OCI-LY1 (cell line): Measurements from ENCODE around the gene FAM110A.
A peak's percentile ranks its signal among the peaks of the same experiment; 100 is the strongest.

ENCODE experiments used
- H2AFZ ChIP-seq: fragments of 200-600 bp; sonication (generic), shearing (Covaris generic); 2 replicates; pipeline ENCODE4 v1.6.0; 2014; ENCODE audit warnings: antibody characterized with exemption, mild to moderate bottlenecking, low read length
- H3F3A ChIP-seq: fragments of 200-600 bp; sonication (generic), shearing (Covaris generic); 2 replicates; pipeline ENCODE4 v1.6.0; 2014; ENCODE audit warnings: mild to moderate bottlenecking, antibody characterized with exemption, low read length, moderate library complexity; ENCODE audit not compliant: insufficient read depth
- H3K27ac ChIP-seq: fragments of 200-600 bp; sonication (generic); 2 replicates; pipeline ENCODE4 v1.5.1; 2014; ENCODE audit warnings: low read length, mixed run types, mild to moderate bottlenecking, low read depth; ENCODE audit not compliant: poor library complexity, severe bottlenecking
- H3K27me3 ChIP-seq: fragments of 200-600 bp; sonication (generic); 2 replicates; pipeline ENCODE4 v1.6.0; 2014; ENCODE audit warnings: antibody characterized with exemption, mild to moderate bottlenecking, low read length, moderate library complexity; ENCODE audit not compliant: insufficient read depth
- H3K36me3 ChIP-seq: fragments of 200-600 bp; sonication (generic); 2 replicates; pipeline ENCODE4 v1.6.1; 2014; ENCODE audit warnings: mild to moderate bottlenecking, antibody characterized with exemption, low read length, moderate library complexity, mixed read lengths; ENCODE audit not compliant: insufficient read depth
- H3K4me1 ChIP-seq: fragments of 200-600 bp; sonication (generic); 2 replicates; pipeline ENCODE4 v1.5.1; 2014; ENCODE audit warnings: mild to moderate bottlenecking, low read length, moderate library complexity; ENCODE audit not compliant: insufficient read depth, severe bottlenecking
- H3K4me2 ChIP-seq: fragments of 200-600 bp; sonication (generic), shearing (Covaris generic); 2 replicates; pipeline ENCODE4 v1.6.1; 2014; ENCODE audit warnings: low read length
- H3K4me3 ChIP-seq: fragments of 200-600 bp; sonication (generic); 2 replicates; pipeline ENCODE4 v1.5.1; 2014; ENCODE audit warnings: low read length, low read depth, mild to moderate bottlenecking, mixed read lengths; ENCODE audit not compliant: poor library complexity, severe bottlenecking
- H3K79me2 ChIP-seq: fragments of 200-600 bp; shearing (Covaris generic); 2 replicates; pipeline ENCODE4 v1.6.1; 2016; ENCODE audit warnings: mixed run types, low read length, mixed read lengths; ENCODE audit not compliant: insufficient read depth
- H3K9ac ChIP-seq: fragments of 200-600 bp; sonication (generic), shearing (Covaris generic); 2 replicates; pipeline ENCODE4 v1.6.1; 2014; ENCODE audit warnings: mild to moderate bottlenecking, low read length, mixed read lengths
- H3K9me2 ChIP-seq: fragments of 200-600 bp; sonication (generic), shearing (Covaris generic); 2 replicates; pipeline ENCODE4 v1.6.1; 2014; ENCODE audit warnings: low read depth, mild to moderate bottlenecking, low read length, mixed read lengths
- H3K9me3 ChIP-seq: fragments of 200-600 bp; shearing (Covaris generic); 2 replicates; pipeline ENCODE4 v1.6.1; 2014; ENCODE audit warnings: low read length, mixed read lengths
- H4K20me1 ChIP-seq: fragments of 200-600 bp; sonication (generic), shearing (Covaris generic); 2 replicates; pipeline ENCODE4 v1.6.0; 2016; ENCODE audit warnings: mild to moderate bottlenecking, low read length; ENCODE audit not compliant: insufficient read depth
- EZH2 ChIP-seq: fragments of 200-600 bp; sonication (generic), shearing (Covaris generic); IDR thresholded peaks from 2 replicates; pipeline ENCODE4 v1.8.0; 2017; ENCODE audit warnings: borderline replicate concordance, mixed run types, mild to moderate bottlenecking, antibody characterized with exemption, low read length, moderate library complexity, mixed read lengths
- TF ChIP-seq, protein P1 (sequence below): fragments of 200-600 bp; sonication (generic), shearing (Covaris generic); IDR thresholded peaks from 2 replicates; pipeline ENCODE4 v1.5.1; 2017; ENCODE audit warnings: mild to moderate bottlenecking, antibody characterized with exemption, low read length, moderate library complexity, mixed read lengths

Gene FAM110A

GRCh38 chr20:833450-834150 lies at the start of gene FAM110A:
TSS of gene FAM110A (plus strand) at chr20:833715. CDS start at chr20:844805, 11,090 bp downstream.
- no peak within 1 kb of the TSS for H3K27ac ChIP-seq
- no peaks in the 10 kb centered on the region for H3K36me3 ChIP-seq
- H3K9me2 ChIP-seq = no peaks in the 10 kb centered on the region
- H3K9me3 ChIP-seq = no peaks in the 10 kb centered on the region
- peak within 1 kb of the TSS; percentile 96; the same call in 1 of the 2 replicates for H2AFZ ChIP-seq
- TF ChIP-seq, protein P1, sequence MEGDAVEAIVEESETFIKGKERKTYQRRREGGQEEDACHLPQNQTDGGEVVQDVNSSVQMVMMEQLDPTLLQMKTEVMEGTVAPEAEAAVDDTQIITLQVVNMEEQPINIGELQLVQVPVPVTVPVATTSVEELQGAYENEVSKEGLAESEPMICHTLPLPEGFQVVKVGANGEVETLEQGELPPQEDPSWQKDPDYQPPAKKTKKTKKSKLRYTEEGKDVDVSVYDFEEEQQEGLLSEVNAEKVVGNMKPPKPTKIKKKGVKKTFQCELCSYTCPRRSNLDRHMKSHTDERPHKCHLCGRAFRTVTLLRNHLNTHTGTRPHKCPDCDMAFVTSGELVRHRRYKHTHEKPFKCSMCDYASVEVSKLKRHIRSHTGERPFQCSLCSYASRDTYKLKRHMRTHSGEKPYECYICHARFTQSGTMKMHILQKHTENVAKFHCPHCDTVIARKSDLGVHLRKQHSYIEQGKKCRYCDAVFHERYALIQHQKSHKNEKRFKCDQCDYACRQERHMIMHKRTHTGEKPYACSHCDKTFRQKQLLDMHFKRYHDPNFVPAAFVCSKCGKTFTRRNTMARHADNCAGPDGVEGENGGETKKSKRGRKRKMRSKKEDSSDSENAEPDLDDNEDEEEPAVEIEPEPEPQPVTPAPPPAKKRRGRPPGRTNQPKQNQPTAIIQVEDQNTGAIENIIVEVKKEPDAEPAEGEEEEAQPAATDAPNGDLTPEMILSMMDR = no peak
- no peak for TF ChIP-seq EZH2
- H3K4me1 ChIP-seq = peaks cover 21% of the 10 kb centered on the region
- peak within 1 kb of the TSS; percentile 99 for H3K4me2 ChIP-seq
- no peaks in the 10 kb centered on the region; the same call in 1 of the 2 replicates for H3K27me3 ChIP-seq
- H3K4me3 ChIP-seq = peak within 1 kb of the TSS; percentile 84
- peak within 1 kb of the TSS; percentile 86 for H3K9ac ChIP-seq
- no peaks in the 10 kb centered on the region for H4K20me1 ChIP-seq
- H3K79me2 ChIP-seq = no peaks in the 10 kb centered on the region
- no peaks in the 10 kb centered on the region for H3F3A ChIP-seq

GRCh38 chr20:787825-788224 lies 45.7 kb upstream of the FAM110A start:
- H3K27ac ChIP-seq = no peak overlapping the region
- no peaks in the 10 kb centered on the region for H3K27me3 ChIP-seq
- H3K9me3 ChIP-seq = no peaks in the 10 kb centered on the region
- H3K79me2 ChIP-seq = no peaks in the 10 kb centered on the region
- H3K9me2 ChIP-seq = no peaks in the 10 kb centered on the region
- no peaks in the 10 kb centered on the region for H3F3A ChIP-seq
- TF ChIP-seq, protein P1 = no peak
- TF ChIP-seq EZH2 = no peak
- no peaks in the 10 kb centered on the region for H3K36me3 ChIP-seq
- no peak overlapping the region for H3K4me2 ChIP-seq
- no peak overlapping the region for H3K4me3 ChIP-seq
- H2AFZ ChIP-seq = no peak overlapping the region
- H3K9ac ChIP-seq = no peak overlapping the region
- H3K4me1 ChIP-seq = no peaks in the 10 kb centered on the region
- no peaks in the 10 kb centered on the region for H4K20me1 ChIP-seq

DNA sequence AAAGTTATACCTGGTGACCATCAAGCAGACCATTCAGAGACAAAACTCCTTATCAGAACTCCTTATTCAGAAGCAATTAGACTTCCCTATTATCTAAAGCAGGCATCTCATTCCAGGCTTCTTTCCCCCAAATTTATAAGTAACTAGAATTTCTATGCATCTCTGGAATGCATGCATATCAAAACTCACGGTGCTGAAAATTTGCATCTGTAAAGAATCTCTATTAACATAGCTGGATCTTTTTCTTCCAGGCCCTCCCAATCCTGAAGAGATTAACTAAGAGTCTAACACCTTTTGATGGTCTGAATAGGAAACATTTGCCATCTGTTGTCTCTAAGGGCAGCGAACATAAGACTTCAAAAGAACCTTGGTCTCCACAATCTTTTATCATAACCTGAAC lies 42.5 kb upstream of the FAM110A start:
- Histone ChIP-seq H3K4me1 (no peaks in the 10 kb centered on the region), H3K27me3 (no peaks in the 10 kb centered on the region), H3K9me3 (no peaks in the 10 kb centered on the region), H3K9me2 (no peaks in the 10 kb centered on the region), H3K36me3 (no peaks in the 10 kb centered on the region), H3K4me2 (no peak overlapping the region), H3K4me3 (no peak overlapping the region), H3K9ac (no peak overlapping the region), H3K79me2 (no peaks in the 10 kb centered on the region), H3F3A (no peaks in the 10 kb centered on the region), H2AFZ (no peak overlapping the region), H4K20me1 (no peaks in the 10 kb centered on the region), H3K27ac (no peak overlapping the region)
- TF ChIP-seq, protein P1 = no peak
